ENCODE results near the gene CLSTN3. TPM values are rescaled to one million over a fixed set of nuclear protein-coding genes. Genes with fewer than 3 reads are reported as not detected.

Gene CLSTN3
- total RNA-seq, 1 experiment from 2014 or later, result 40.2 TPM

GRCh38 chr12:7154042-7154441, 23.9 kb downstream of the CLSTN3 start:
- Histone ChIP-seq H3K4me3 (ENCODE audit: low read depth, low read length) (no peak overlapping the region), H3K9me3 (no peaks in the 10 kb centered on the region), H3K4me1 (no peaks in the 10 kb centered on the region), H3K27me3 (replicated peaks; ENCODE audit: control insufficient read depth, insufficient read depth, low read length) (no peaks in the 10 kb centered on the region), H3K36me3 (ENCODE audit: control insufficient read depth, insufficient read depth, low read length) (peaks cover 2% of the 10 kb centered on the region)
- Mint-ChIP-seq H3K27ac (ENCODE audit: unreplicated experiment) (no peak overlapping the region), H3K36me3 (ENCODE audit: insufficient read depth, unreplicated experiment) (peaks cover 6% of the 10 kb centered on the region), H3K4me3 (ENCODE audit: unreplicated experiment) (no peak overlapping the region), H3K4me1 (ENCODE audit: low read depth, unreplicated experiment) (no peaks in the 10 kb centered on the region), H3K27me3 (ENCODE audit: insufficient read depth, unreplicated experiment) (no peaks in the 10 kb centered on the region), H3K9me3 (ENCODE audit: unreplicated experiment) (no peaks in the 10 kb centered on the region)
- ChIA-PET POLR2A (no interaction called here), CTCF (interaction anchor here (0.7 kb wide), 1 partner anchor 34 kb away, joined by 3 read pairs; no protein-coding TSS in a partner anchor)
- intact Hi-C loops (cut with micrococcal nuclease; ENCODE audit: unreplicated experiment), result no loop called here
- BruUV-seq (replicated peaks), result no TSS peak
- DNase-seq, result no peak
- TF ChIP-seq CTCF (IDR thresholded peaks at IDR 0.05; ENCODE audit: insufficient read depth in 1 of 2, low read depth in 1 of 2, low read length in 1 of 2, severe bottlenecking in 1 of 2, unreplicated experiment in 1 of 2), result no peak

GRCh38 chr12:7154901-7155470, 24.8 kb downstream of the CLSTN3 start:
- Mint-ChIP-seq H3K4me3 (ENCODE audit: unreplicated experiment) (no peak overlapping the region), H3K4me1 (ENCODE audit: low read depth, unreplicated experiment) (no peaks in the 10 kb centered on the region), H3K27ac (ENCODE audit: unreplicated experiment) (no peak overlapping the region), H3K27me3 (ENCODE audit: insufficient read depth, unreplicated experiment) (no peaks in the 10 kb centered on the region), H3K9me3 (ENCODE audit: unreplicated experiment) (no peaks in the 10 kb centered on the region), H3K36me3 (ENCODE audit: insufficient read depth, unreplicated experiment) (peaks cover 1% of the 10 kb centered on the region)
- intact Hi-C loops (cut with micrococcal nuclease; ENCODE audit: unreplicated experiment), result no loop called here
- BruUV-seq (replicated peaks), result no TSS peak
- Histone ChIP-seq H3K4me3 (ENCODE audit: low read depth, low read length) (no peak overlapping the region), H3K4me1 (no peaks in the 10 kb centered on the region), H3K27me3 (replicated peaks; ENCODE audit: control insufficient read depth, insufficient read depth, low read length) (no peaks in the 10 kb centered on the region), H3K9me3 (no peaks in the 10 kb centered on the region), H3K36me3 (ENCODE audit: control insufficient read depth, insufficient read depth, low read length) (peaks cover 2% of the 10 kb centered on the region)
- no peak for DNase-seq
- TF ChIP-seq CTCF (IDR thresholded peaks at IDR 0.05; ENCODE audit: insufficient read depth in 1 of 2, low read depth in 1 of 2, low read length in 1 of 2, severe bottlenecking in 1 of 2, unreplicated experiment in 1 of 2), result no peak
- CTCF ChIA-PET, result interaction anchor here (0.7 to 1.6 kb wide), 3 partner anchors 10 to 15 kb away, joined by 3 to 9 read pairs (median 4); no protein-coding TSS in a partner anchor
- POLR2A ChIA-PET, result no interaction called here

GRCh38 chr12:7155471-7156034, 25.4 kb downstream of the CLSTN3 start:
- H3K4me1 ChIP-seq, result no peaks in the 10 kb centered on the region
- no peaks in the 10 kb centered on the region for H3K9me3 Mint-ChIP-seq (ENCODE audit: unreplicated experiment)
- no peaks in the 10 kb centered on the region for H3K36me3 Mint-ChIP-seq (ENCODE audit: insufficient read depth, unreplicated experiment)
- H3K9me3 ChIP-seq, result no peaks in the 10 kb centered on the region
- no peaks in the 10 kb centered on the region for H3K27me3 Mint-ChIP-seq (ENCODE audit: insufficient read depth, unreplicated experiment)
- DNase-seq, result no peak
- H3K4me1 Mint-ChIP-seq (ENCODE audit: low read depth, unreplicated experiment), result no peaks in the 10 kb centered on the region
- peaks cover 2% of the 10 kb centered on the region; the same call in 1 of the 2 replicates for H3K36me3 ChIP-seq (ENCODE audit: control insufficient read depth, insufficient read depth, low read length)
- ChIA-PET CTCF (interaction anchor here (1.0 to 1.6 kb wide), 2 partner anchors 11 to 13 kb away, joined by 3 to 9 read pairs; no protein-coding TSS in a partner anchor), POLR2A (interaction anchor here (0.6 kb wide), 1 partner anchor 77 kb away, joined by 11 read pairs; no protein-coding TSS in a partner anchor)
- intact Hi-C loops (cut with micrococcal nuclease; ENCODE audit: unreplicated experiment), result no loop called here
- no peak for TF ChIP-seq CTCF (IDR thresholded peaks at IDR 0.05; ENCODE audit: insufficient read depth in 1 of 2, low read depth in 1 of 2, low read length in 1 of 2, severe bottlenecking in 1 of 2, unreplicated experiment in 1 of 2)
- no peak overlapping the region for H3K4me3 Mint-ChIP-seq (ENCODE audit: unreplicated experiment)
- no TSS peak for BruUV-seq (replicated peaks)
- no peak overlapping the region for H3K4me3 ChIP-seq (ENCODE audit: low read depth, low read length)
- H3K27me3 ChIP-seq (replicated peaks; ENCODE audit: control insufficient read depth, insufficient read depth, low read length), result no peaks in the 10 kb centered on the region
- no peak overlapping the region for H3K27ac Mint-ChIP-seq (ENCODE audit: unreplicated experiment)

Data from Caco-2 (cell line).